ENCODE data around the gene ITLN2.

DNA sequence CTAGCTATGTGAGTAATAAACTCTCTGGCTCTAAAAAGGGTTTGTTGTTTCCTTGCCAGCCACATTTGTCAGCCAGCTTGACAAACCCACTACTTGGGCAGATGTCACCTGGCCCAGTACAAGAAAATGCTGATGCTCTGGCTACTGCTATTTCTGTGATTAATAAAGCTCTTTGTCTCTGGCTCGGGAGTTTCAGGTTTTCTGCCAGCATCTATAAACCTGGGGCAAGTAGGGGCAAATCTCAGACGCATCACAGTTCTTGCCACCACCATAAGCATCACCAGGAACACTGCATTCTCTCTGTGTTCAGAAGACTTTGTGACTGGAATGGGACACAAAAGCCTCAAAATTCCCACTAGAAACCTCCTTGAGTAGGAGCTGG is 2.5 kb downstream of the ITLN2 start:
- no peak for TF ChIP-seq POLR2A (IDR thresholded peaks at IDR 0.05; ENCODE audit: low read depth, low read length)
- TF ChIP-seq POU2F2 (IDR thresholded peaks at IDR 0.05; ENCODE audit: low read depth, low read length) = no peak
- no peak for TF ChIP-seq POLR2AphosphoS5 (IDR thresholded peaks at IDR 0.05; ENCODE audit: low read depth, low read length)
- TF ChIP-seq PAX5 (IDR thresholded peaks at IDR 0.05; ENCODE audit: insufficient read depth, low read length, severe bottlenecking) = no peak
